Neuronal stem cell (in vitro differentiated cells): ENCODE data around the gene KCTD21.
"Not testable (repeated sequence)": the region's sequence is repeated elsewhere in the genome, so short reads cannot be mapped to it uniquely, and the experiment has no call there.

Experiments used
- DNase-seq: peaks from one replicate; pipeline ENCODE4 v3.0.0-alpha.2; 2013; ENCODE audit warnings: low spot score
- H2AFZ ChIP-seq: one replicate; pipeline ENCODE4 v1.6.1; 2013; ENCODE audit warnings: mild to moderate bottlenecking, low read length, inconsistent platforms
- H2AK5ac ChIP-seq: 2 replicates; pipeline ENCODE4 v1.6.1; 2013; ENCODE audit warnings: low read depth, mild to moderate bottlenecking, inconsistent platforms, low read length, moderate library complexity, mixed read lengths
- H2BK120ac ChIP-seq: 2 replicates; pipeline ENCODE4 v1.6.1; 2013; ENCODE audit warnings: low read depth, mild to moderate bottlenecking, inconsistent platforms, low read length, moderate library complexity, mixed read lengths
- H2BK12ac ChIP-seq: one replicate; pipeline ENCODE4 v1.6.1; 2013; ENCODE audit warnings: low read length, inconsistent platforms
- H2BK15ac ChIP-seq: 2 replicates; pipeline ENCODE4 v1.6.1; 2013; ENCODE audit warnings: mild to moderate bottlenecking, low read length, inconsistent platforms, mixed read lengths
- H2BK5ac ChIP-seq: one replicate; pipeline ENCODE4 v1.6.1; 2013; ENCODE audit warnings: inconsistent platforms, mild to moderate bottlenecking, low read length, moderate library complexity
- H3K14ac ChIP-seq: one replicate; pipeline ENCODE4 v1.6.1; 2013; ENCODE audit warnings: low read length, inconsistent platforms
- H3K18ac ChIP-seq: 2 replicates; pipeline ENCODE4 v1.6.1; 2013; ENCODE audit warnings: low read length, inconsistent platforms
- H3K23ac ChIP-seq: 2 replicates; pipeline ENCODE4 v1.6.1; 2013; ENCODE audit warnings: low read depth, mild to moderate bottlenecking, mixed read lengths, low read length, inconsistent platforms; ENCODE audit not compliant: poor library complexity
- H3K27ac ChIP-seq: replicated peaks from 3 replicates; pipeline ENCODE4 v1.5.1; 2013; ENCODE audit warnings: low read length, inconsistent platforms
- H3K27me3 ChIP-seq, 3 experiments: 2 replicates each; pipeline ENCODE4 v1.6.1; 2013; ENCODE audit warnings: low read length in 3 of 3, mild to moderate bottlenecking in 2 of 3, inconsistent platforms in 1 of 3, low read depth in 1 of 3, mixed read lengths in 1 of 3, moderate library complexity in 1 of 3; ENCODE audit not compliant: control insufficient read depth in 3 of 3, insufficient read depth in 3 of 3
- H3K36me3 ChIP-seq, 2 donors: replicated peaks in 1 of 2; 2 replicates each; pipeline ENCODE4 v1.6.1; 2013; ENCODE audit warnings: low read length in 2 of 2; ENCODE audit not compliant: control insufficient read depth in 2 of 2, insufficient read depth in 2 of 2
- H3K4ac ChIP-seq: 2 replicates; pipeline ENCODE4 v1.6.1; 2013; ENCODE audit warnings: inconsistent platforms, mild to moderate bottlenecking, low read length, moderate library complexity
- H3K4me1 ChIP-seq, 2 donors: 1 replicate in 1 of 2; 2 replicates in 1 of 2; pipeline ENCODE4 v1.6.1; 2013; ENCODE audit warnings: low read length in 2 of 2, low read depth in 1 of 2; ENCODE audit not compliant: control insufficient read depth in 2 of 2, insufficient read depth in 1 of 2
- H3K4me2 ChIP-seq: one replicate; pipeline ENCODE4 v1.6.1; 2013; ENCODE audit warnings: mild to moderate bottlenecking, low read length, inconsistent platforms; ENCODE audit not compliant: insufficient read depth, poor library complexity, severe bottlenecking
- H3K4me3 ChIP-seq, 2 donors: 2 replicates each; pipeline ENCODE4 v1.5.1; 2013; ENCODE audit warnings: low read length in 2 of 2, mild to moderate bottlenecking in 2 of 2, inconsistent platforms in 1 of 2, moderate library complexity in 1 of 2
- H3K79me1 ChIP-seq: one replicate; pipeline ENCODE4 v1.6.1; 2013; ENCODE audit warnings: low read depth, mild to moderate bottlenecking, inconsistent platforms, low read length, moderate library complexity
- H3K9ac ChIP-seq: one replicate; pipeline ENCODE4 v1.6.1; 2013; ENCODE audit warnings: mild to moderate bottlenecking, low read depth, low read length, inconsistent platforms; ENCODE audit not compliant: poor library complexity
- H3K9me3 ChIP-seq, 2 donors: replicated peaks in 1 of 2; 2 replicates each; pipeline versions ENCODE3 to v1.6.1; 2013; ENCODE audit warnings: low read length in 2 of 2, mild to moderate bottlenecking in 2 of 2, inconsistent platforms in 1 of 2, low read depth in 1 of 2, mixed read lengths in 1 of 2, moderate library complexity in 1 of 2; ENCODE audit not compliant: control insufficient read depth in 2 of 2, insufficient read depth in 1 of 2
- H4K8ac ChIP-seq: one replicate; pipeline ENCODE4 v1.6.1; 2013; ENCODE audit warnings: low read depth, mild to moderate bottlenecking, inconsistent platforms, low read length, moderate library complexity
- H4K91ac ChIP-seq: one replicate; pipeline ENCODE4 v1.6.1; 2013; ENCODE audit warnings: low read length, low read depth, mild to moderate bottlenecking, inconsistent platforms; ENCODE audit not compliant: poor library complexity
- WGBS, 2 donors: extraction: QIAGEN DNeasy Blood & Tissue Kit; methylation state at CpG; one replicate each; pipeline ENCODE4 v1.1.7; 2013; ENCODE audit warnings: missing lambda C conversion rate in 2 of 2, mixed read lengths in 1 of 2; ENCODE audit not compliant: insufficient read length in 2 of 2, insufficient replicate concordance in 1 of 2; ENCODE audit errors: extremely low coverage in 2 of 2; 5-methylcytosine and 5-hydroxymethylcytosine counted together

The KCTD21 gene

GRCh38 chr11:78223320-78223954 is 35.0 kb upstream of the KCTD21 start:
- H3K27ac ChIP-seq, result no peak overlapping the region
- no peak overlapping the region for H3K4me3 ChIP-seq
- H4K8ac ChIP-seq, result no peak overlapping the region
- H3K9me3 ChIP-seq, result no peaks in the 10 kb centered on the region
- H2BK15ac ChIP-seq, result no peak overlapping the region
- peaks cover 58 to 85% of the 10 kb centered on the region in 2 donors for H3K36me3 ChIP-seq
- H3K9ac ChIP-seq, result no peak overlapping the region
- H3K4ac ChIP-seq, result no peak overlapping the region
- peaks cover 0 to 3% (median 0%) of the 10 kb centered on the region in 3 experiments for H3K27me3 ChIP-seq
- H2AK5ac ChIP-seq, result no peak overlapping the region
- no peak overlapping the region for H2BK5ac ChIP-seq
- H3K4me2 ChIP-seq, result no peak overlapping the region
- no peak overlapping the region for H3K18ac ChIP-seq
- H3K14ac ChIP-seq, result no peak overlapping the region
- no CpG with 5 or more reads among the region's 9 CpGs for WGBS, 2 donors
- H3K79me1 ChIP-seq, result no peaks in the 10 kb centered on the region
- H2AFZ ChIP-seq, result no peak overlapping the region
- H4K91ac ChIP-seq, result no peak overlapping the region
- no peak overlapping the region for H3K23ac ChIP-seq
- no peak for DNase-seq
- H2BK12ac ChIP-seq, result no peak overlapping the region
- H2BK120ac ChIP-seq, result no peak overlapping the region
- no peaks in the 10 kb centered on the region for H3K4me1 ChIP-seq

GRCh38 chr11:78222726-78223125 is 34.3 kb upstream of the KCTD21 start:
- not testable (repeated sequence) for H3K14ac ChIP-seq, H3K18ac ChIP-seq, DNase-seq, H3K27ac ChIP-seq, H2BK15ac ChIP-seq, H2BK120ac ChIP-seq, H2AK5ac ChIP-seq, H2BK5ac ChIP-seq, H3K4me3 ChIP-seq, H3K9me3 ChIP-seq, H4K8ac ChIP-seq, H3K4ac ChIP-seq, H2BK12ac ChIP-seq, H3K4me1 ChIP-seq, H3K79me1 ChIP-seq, H3K9ac ChIP-seq, H4K91ac ChIP-seq, H3K4me2 ChIP-seq, H3K27me3 ChIP-seq, H2AFZ ChIP-seq, H3K23ac ChIP-seq
- no CpG with 5 or more reads among the region's 10 CpGs for WGBS, 2 donors
- H3K36me3 ChIP-seq, result peaks cover 63 to 92% of the 10 kb centered on the region in 2 donors

- Histone ChIP-seq H3K4me2 (no peak overlapping the region), H2BK5ac (no peak overlapping the region), H4K91ac (no peak overlapping the region), H3K27ac (no peak overlapping the region), H2BK120ac (no peak overlapping the region), H3K4ac (no peak overlapping the region), H2BK15ac (no peak overlapping the region), H2AFZ (no peak overlapping the region), H3K79me1 (no peaks in the 10 kb centered on the region), H3K9ac (no peak overlapping the region), H3K18ac (no peak overlapping the region), H2BK12ac (no peak overlapping the region), H3K36me3 (peaks cover 67 to 93% of the 10 kb centered on the region in 2 donors), H3K23ac (no peak overlapping the region), H3K14ac (no peak overlapping the region), H4K8ac (no peak overlapping the region), H2AK5ac (no peak overlapping the region), H3K4me3 (no peak overlapping the region), H3K9me3 (no peaks in the 10 kb centered on the region), H3K4me1 (no peaks in the 10 kb centered on the region), H3K27me3 (peaks cover 0 to 3% (median 0%) of the 10 kb centered on the region in 3 experiments)
- no peak for DNase-seq
- no CpG with 5 or more reads among the region's 13 CpGs for WGBS, 2 donors
Measured at GRCh38 chr11:78221396-78222315, 33.2 kb upstream of the KCTD21 start.
